Suppressor macrophage treated with lipopolysaccharide for 1 hour (primary cell): Measurements from ENCODE around the gene HOXA2.

Experiments
- DNase-seq, 3 donors: peaks; one replicate each; pipeline ENCODE4 v3.0.0-alpha.2; 2020 to 2022

HOXA2 gene

GRCh38 chr7:27097686-27098577, 4.6 kb downstream of the HOXA2 start:
- peak; percentile 31 to 53 (median 53) for DNase-seq

GRCh38 chr7:27096768-27097514, 5.5 kb downstream of the HOXA2 start:
- DNase-seq: peak; percentile 88 to 90 (median 89)

- DNase-seq: peak; percentile 92 to 93 (median 93)
Observed at GRCh38 chr7:27095897-27096767, 6.4 kb downstream of the HOXA2 start, which contains the start of gene HOXA1. Gene HOXA1 (minus strand): TSS chr7:27096000. CDS start chr7:27095912, 88 bp downstream.

- DNase-seq: peak; percentile 17 to 34 (median 32)
Observed at GRCh38 chr7:27095050-27095896, 7.2 kb downstream of the HOXA2 start.

DNA sequence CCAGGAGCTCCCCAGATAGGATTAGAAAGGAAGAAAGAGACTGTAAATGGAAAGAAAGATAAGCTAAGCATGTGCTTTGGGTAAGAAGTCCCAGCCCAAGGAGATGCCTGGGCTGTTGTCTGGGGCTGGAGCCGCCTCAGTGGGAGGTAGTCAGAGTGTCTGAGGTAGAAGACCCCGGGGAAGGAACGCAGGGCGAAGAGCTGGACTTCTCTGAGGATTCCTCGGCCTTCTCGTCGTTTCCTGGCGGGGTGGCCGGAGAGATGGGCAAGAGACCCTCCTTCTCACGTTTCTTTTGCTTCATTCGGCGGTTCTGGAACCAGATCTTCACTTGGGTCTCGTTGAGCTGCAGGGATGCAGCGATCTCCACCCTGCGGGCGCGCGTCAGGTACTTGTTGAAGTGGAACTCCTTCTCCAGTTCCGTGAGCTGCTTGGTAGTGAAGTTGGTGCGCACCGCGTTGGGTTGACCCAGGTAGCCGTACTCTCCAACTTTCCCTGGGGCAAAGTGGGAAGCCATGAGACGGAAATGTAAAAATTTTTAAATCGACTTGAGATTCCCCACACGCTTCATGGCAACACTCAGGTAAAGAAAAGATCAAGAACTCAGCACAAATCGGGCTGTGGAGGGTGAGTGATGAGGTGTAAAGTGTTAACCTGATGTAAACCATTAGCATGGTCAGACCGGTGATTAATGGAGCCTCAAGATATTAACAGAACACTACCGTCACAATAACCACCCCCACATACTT, 8.0 kb downstream of the HOXA2 start:
- DNase-seq: no peak

DNA sequence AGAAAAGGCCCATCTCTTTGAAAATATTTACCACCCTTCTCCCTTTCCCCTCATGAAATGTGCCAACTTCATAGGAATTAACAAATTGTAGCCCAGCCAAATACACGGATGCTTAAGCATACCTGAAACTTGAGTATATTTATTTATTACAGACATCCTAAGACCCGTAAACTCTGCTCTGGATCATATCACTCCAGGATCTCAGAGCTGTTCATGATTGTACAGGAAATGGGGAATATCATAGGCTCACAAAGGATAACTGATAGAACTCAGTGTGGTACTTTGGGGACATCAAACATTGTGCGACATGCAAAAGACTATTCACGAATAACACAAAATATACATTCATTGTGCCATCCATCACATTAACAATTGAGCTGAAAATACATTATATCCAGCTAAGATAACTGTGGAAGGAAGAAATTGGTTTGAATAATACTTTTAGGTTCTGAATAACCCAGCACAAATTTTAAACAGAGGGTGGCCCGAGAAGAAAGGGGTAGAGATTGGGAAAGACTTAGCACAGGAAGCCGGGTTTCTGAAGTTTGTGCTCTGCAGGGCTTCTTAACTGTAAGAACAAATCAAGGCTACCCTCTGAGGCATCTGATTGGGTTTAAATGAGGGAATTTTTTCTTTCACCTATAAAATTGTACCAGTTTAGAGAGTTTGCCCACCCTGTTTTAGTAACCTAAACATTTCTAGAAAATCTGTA, 9.1 kb downstream of the HOXA2 start:
- DNase-seq: no peak

DNA sequence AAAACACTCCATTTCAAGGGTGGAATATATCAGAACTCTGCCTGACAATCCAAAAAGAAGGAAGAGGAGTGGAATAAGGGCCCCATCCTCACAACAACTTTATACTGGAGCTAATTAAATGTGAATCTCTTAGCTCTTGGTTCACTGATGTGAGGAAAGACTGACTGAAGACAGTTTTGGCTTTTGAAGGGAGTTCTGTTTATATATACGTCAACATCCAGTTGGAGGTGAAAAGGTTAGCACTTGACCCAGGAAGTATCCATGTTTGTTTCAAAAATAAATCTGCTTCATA, 9.7 kb downstream of the HOXA2 start:
- no peak for DNase-seq

DNA sequence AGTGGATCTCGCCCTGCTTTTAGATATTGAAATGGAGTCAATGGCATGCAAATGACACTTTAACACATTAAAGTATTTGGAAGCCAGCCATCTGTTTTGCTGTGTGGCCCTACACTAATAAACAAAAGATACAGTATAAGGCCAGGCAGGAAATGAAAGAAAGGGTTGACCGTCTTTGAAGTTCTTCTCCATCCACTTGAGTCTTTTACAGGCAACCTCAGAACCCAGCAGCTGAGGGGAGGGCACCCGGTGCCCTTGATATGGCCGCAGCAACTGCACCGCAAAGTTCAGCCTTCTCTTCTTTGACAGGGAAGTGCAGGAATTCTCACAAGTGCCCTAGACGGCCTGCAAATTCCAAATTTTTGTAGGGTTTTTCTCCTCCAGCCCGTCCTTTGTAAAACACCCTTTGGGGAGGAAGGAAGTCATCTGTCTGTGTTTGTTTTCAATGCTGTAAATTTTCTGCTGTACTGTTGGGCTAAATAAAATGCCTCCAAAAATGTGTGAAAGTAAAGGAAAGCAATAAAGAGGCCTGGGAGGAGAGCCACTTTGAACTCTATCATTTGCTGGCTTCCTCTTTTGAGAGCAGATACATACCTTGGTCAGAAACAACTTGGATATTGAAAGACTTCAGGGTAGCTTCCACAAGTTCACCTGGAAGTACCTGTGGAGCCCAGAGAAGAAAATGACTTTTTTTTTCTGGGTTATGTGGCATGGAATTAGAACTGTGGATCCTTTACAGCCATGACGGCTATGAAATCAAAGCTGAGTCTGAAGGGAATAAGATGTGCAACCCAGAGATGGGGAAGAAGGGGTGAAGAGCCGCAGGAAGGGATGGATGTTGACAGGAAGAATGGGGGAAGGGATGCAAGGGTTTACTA, 10.3 kb downstream of the HOXA2 start:
- no peak for DNase-seq

DNA sequence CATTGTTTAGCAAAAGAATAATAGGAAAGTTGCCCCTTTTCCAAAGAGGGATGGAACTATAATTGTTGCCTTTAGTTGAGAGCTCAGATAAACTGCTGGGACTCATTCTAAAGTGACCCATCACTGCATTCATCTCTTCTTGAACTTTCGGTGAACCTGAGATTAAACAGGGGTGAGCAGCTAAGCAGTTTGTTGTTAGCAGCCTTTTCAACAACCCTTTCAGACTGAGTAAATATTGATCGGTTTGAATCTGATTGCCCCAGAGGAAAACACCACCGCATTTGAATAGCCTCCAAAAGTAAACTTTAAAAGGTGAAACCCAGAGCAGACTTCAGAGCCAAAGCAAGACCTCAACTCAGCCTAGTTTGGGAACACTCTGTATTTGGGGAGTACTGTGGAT, 11.4 kb downstream of the HOXA2 start:
- no peak for DNase-seq

DNA sequence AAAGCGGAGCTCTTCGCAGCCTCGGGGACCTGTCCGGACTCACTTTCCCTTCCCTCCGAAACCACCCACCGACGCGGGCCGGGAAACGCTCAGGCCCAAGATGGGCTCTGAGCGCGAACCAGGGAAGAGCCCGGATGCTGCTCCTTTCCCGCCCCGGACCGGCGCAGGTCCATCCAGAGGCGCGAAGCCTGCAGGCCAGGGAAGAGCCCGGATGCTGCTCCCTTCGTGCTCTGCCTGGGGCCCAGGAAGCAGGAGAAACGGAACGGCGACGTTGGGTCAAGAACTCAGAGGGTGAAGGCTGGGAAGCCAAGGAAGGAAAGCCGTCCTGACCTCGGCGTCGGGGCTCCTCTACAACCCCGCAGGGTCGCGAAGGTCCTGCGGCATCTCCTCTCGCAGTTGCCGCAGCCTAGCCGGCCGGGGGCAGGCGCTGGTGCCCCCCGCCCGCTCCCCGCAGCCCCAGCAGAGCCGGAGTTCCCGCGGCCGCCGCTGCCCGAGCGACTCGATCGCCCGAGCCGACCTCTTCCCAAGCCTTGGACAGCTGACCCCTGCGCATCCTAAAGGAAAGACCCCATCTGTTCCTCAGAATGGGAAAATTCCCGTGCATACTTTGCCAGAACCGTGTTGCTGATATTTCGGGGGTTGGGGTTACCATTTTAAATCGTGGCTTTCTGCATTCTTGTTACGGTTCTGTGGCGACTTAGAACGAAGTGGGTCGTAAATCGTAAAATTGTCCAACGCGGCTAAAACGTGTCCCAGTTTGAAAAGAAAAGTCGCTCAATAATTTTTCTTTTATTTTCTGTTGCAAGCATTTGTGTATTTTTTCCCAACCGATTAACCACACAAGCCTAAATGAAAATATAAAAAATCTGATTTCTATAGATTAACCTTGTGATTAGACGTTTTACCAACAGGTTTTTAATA, 14.2 kb downstream of the HOXA2 start:
- peak in 2 of 3 donors; percentile 21 to 32 for DNase-seq

- DNase-seq: no peak
Observed at GRCh38 chr7:27083646-27084045, 18.8 kb downstream of the HOXA2 start.

- no peak for DNase-seq
Observed at GRCh38 chr7:27082171-27082570, 20.3 kb downstream of the HOXA2 start.

GRCh38 chr7:27080844-27081436, 21.5 kb downstream of the HOXA2 start:
- no peak for DNase-seq

DNA sequence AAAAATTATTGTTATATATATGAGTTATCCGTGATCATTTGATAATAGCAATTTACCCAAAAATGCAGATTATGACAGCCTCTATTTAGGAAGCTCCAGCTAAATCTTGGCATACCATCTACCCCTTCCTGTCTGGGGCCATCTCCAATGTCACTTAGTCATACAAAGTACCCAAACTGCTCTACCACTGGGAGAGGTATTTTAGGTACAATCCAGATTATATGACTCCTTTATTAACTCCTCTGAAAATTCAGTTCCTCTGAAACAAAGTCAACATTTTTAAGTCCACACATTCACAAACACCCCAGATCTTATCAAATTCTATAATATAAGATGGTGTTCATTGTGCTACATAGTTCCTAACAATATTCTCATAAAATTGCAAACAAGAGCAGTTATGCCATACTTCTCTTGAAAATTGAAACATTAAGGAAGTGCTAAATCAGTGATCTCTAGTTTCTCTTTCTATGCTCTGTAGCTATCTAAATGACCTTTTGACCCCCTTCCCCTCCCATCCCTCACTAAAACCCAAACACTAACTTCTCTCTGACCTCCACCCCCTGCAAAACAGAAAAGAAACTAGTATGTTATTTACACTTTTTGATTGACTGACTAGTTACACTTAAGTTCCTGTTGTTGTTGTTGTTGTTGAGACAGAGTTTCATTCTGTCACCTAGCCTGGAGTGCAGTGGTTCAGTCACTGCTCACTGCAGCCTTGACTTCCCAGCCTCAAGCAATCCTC, 23.1 kb downstream of the HOXA2 start:
- DNase-seq: peak in 2 of 3 donors; percentile 26 to 44

GRCh38 chr7:27078616-27079233, 23.8 kb downstream of the HOXA2 start:
- DNase-seq: no peak

- no peak for DNase-seq
Observed at GRCh38 chr7:27073076-27073475, 29.4 kb downstream of the HOXA2 start.
